ENCODE measurements around the gene HK1.

Gene HK1

GRCh38 chr10:69352569-69353264 is 74.4 kb downstream of the HK1 start:
- no peak for DNase-seq

DNA sequence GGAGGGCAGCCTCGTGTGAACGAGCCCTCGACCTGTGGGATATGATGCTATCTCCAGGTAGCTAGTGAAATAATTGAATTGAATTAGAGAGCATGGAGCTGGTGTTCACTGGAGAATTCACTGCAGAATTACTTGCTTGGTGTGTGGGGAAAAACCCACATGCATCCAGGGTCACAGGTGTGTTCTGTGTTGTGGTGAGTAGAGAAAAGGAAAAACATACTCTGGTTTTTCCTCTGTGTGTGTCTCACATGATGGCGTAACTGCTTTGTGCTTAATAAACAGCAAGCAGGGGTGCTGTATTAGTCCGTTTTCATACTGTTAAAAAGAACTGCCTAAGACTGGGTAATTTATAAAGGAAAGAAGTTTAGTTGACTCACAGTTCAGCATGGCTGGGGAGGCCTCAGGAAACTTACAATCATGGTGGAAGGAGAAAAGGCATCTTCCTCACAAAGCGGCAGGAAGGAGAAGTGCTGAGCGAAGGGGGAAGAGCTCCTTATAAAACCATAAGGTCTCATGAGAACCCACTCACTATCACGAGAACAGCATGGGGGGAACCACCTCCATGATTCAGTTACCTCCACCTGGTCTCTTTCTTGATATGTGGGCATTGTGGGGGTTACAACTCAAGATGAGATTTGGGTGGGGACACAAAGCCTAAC is 75.8 kb downstream of the HK1 start:
- DNase-seq = no peak

DNA sequence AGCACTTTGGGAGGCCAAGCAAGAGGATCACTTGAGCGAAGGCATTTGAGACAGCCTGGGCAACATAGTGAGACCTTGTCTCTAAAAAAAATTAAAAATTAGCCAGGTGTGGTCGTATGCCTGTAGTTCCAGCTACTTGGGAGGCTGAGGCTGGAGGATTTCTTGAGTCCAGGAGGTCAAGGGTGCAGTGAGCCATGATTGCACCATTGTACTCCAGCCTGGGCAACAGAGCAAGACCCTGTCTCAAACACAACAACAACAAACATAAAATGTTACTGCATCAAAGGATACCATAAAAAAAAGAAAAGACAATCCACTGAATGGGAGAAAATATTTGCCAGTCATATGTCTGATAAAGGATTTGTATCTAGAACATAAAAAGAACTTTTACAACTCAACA is 77.9 kb downstream of the HK1 start:
- no peak for DNase-seq

DNA sequence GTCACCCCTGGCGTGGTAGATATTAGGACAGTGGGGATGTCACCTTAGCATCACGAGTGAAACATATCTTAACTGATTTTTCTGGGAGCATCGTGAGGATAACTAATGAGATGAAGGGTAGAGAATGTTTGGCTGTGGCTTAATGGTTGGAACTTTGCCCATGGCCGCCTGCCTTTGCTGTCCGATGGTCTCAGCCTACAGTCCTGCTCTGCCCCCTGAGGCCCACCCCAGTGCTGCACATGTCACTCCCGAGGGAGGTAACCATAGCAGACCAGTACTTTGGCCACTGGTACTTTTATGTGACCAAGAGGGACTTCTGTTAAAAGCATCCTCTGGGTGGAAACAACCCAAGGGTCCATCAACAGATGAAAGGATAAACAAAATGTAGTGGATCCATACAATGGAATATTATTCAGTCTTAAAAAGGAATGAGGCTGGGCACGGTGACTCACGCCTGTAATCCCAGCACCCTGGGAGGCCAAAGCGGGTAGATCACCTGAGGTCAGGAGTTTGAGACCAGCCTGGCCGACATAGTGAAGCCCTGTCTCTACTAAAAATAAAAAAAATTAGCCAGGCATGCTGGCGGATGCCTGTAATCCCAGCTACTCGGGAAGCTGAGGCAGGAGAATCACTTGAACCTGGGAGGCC is 80.0 kb downstream of the HK1 start:
- no peak for DNase-seq

- no peak for DNase-seq
Measured at GRCh38 chr10:69359148-69359547, 80.9 kb downstream of the HK1 start.

DNA sequence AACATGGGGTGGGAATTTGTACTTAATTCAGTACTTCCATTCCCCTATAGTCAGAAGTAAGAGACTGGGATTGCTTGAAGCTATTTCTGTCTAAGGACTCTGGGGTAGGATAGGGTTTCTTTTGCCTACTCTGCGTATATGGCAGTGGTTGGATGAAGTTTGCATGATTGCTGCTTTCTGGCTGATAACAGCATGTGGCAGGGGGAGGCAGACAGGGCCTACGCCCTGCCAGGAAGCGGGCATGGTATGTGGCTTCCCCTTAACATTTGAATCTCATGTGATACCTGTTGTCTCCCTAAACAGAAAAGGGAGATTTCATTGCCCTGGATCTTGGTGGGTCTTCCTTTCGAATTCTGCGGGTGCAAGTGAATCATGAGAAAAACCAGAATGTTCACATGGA is 81.3 kb downstream of the HK1 start:
- DNase-seq = no peak

DNA sequence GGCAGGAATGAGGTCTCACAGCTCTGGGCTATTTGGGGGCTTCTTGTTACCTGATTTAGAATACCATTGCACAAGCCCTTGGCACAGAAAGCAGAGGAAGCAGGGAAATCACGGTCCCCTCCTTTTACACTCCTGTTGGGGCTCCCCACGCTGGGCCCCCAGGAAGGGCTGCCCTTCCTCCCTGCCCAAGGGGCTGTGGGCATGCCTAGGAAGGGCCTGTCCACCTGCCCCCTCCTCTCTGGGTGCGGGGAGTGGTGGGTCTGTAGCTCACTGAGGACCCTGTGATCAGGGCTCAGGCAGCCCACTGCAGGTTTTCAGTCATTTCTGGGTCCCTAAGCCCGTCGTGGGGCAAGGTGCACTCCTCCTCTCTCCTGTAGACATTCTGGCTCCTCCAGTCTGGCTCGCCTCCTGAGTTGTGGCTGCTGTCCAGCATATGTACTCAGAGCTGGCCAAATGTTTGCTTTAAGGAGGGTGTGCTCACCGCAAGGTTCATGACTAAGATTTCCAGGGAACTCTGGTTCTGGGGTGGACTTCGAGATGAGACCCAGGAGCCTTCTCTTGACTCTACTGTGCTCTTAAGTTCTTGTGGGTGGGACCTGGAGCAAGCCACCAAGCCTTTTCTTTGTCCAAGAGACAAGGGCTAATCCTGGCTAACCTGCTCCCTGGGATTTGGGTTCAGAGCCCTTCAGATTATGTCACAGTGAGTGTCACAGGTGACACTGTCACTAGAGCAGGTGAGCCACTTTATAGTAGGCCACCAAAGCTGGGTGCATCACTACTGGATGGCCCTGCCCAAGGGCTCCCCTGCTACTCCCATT is 82.4 kb downstream of the HK1 start:
- peak; percentile 24 for DNase-seq

- no peak for DNase-seq
Measured at GRCh38 chr10:69361303-69361614, 83.0 kb downstream of the HK1 start.

GRCh38 chr10:69362471-69362954 is 84.2 kb downstream of the HK1 start:
- DNase-seq = no peak

DNA sequence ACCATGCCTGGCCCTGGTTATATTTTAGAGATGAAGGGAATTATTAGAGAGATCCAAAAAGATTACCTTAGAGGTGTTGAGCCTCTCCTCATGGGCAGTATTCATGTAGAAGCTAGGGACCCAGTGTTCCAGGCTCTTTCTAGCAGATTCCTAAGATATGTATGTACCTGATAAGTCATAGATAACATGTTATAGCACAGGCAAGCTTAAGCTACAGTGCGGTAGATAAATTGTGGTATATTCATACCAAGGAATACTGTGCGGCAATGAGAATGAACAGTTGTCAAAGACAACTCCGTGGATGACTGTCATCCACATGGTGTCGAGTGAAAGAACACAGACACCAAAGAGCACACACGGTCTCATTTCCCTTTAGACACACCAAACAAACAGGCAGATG is 85.4 kb downstream of the HK1 start:
- no peak for DNase-seq

DNA sequence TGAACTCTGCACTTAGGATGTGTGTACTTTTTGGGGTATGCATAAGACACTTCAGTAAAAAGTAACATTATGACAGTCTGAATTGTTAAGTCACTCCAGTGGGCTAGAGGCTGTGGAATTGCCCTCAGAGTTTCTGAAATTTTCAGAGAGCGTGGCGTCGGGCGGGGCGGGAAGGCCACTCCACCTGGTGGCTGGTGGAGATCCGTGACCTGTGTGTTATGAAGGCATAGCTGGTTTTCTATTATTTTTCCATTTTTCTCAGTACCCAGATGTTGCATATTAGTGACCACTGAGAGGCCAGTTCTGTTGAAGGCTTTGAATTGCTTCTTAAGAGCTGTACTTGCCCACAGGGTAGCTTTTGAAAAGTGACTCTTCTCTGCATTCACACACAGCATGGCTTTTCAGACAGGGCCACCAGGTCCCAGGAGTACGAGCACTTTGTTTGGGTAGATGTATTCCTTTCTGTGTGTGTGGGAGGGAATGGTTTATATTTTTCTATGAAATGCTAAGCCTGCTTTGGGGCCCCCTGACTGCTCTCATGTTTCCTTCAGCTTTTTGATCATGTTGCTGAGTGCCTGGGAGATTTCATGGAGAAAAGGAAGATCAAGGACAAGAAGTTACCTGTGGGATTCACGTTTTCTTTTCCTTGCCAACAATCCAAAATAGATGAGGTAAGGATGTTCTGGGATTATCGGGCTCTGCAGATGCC is 86.1 kb downstream of the HK1 start:
- DNase-seq = no peak

DNA sequence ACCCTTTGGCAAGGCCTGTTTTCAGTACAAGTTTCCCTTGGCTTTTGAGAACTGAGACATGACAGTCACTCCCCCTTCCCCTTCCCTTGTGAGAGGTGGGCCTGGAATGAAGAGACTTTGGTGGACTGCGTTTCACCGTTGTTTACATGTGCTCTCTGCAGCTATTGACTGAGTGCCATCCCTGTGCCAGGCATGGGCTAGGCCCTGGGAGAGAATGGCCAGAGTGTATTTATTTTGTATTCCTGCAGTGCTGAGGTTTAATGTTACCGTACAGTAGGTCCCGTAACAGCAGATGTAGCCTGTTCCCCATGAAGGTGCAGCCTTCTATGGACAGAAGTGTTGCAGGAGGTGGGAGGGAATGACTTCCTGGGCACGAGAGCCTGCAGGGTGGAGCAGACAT is 88.4 kb downstream of the HK1 start:
- DNase-seq = no peak

DNA sequence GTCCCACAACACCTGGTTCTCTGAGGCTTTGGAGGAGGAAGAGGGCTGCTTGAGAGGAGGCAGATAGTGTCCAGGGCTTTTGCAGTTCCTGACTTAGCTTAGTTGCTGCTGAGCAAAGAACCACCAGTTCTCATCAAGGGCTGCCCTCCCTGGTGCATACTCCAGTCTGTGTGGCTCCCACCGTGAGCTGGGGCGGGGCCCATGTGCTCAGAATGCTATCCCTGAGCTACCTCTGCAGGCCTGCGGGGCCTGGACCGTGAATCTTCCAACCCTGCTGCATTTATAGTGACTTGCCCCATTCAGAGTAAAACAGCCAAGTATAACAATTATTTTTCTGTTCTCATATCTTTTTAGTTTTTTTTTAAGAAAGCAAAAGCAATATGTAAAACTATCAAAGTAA is 89.2 kb downstream of the HK1 start:
- no peak for DNase-seq

GRCh38 chr10:69372126-69372980 is 94.1 kb downstream of the HK1 start:
- no peak for DNase-seq

DNA sequence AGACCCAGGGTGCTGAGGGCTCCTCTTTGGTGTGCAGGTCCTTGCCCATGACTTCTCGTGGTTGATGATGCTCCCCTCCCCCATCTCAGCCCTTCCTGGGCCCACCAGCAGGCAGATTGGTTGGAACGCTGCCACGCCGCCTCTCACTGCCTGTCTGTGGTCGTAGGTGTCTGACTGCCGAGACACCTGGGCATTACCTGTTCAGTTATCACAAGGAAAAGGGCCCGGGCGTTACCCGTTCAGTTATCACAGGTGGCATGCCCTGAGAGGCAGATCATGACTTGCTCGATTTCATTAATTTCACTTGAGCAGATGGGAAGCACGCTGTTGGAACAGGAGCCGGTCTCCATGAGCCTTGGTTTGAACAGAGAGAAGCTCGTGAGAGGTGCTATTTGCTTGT is 95.9 kb downstream of the HK1 start:
- no peak for DNase-seq

GRCh38 chr10:69374931-69375306 is 96.6 kb downstream of the HK1 start:
- no peak for DNase-seq

GRCh38 chr10:69375307-69376151 is 97.2 kb downstream of the HK1 start:
- no peak for DNase-seq

- no peak for DNase-seq
Measured at GRCh38 chr10:69376662-69377061, 98.4 kb downstream of the HK1 start.

DNA sequence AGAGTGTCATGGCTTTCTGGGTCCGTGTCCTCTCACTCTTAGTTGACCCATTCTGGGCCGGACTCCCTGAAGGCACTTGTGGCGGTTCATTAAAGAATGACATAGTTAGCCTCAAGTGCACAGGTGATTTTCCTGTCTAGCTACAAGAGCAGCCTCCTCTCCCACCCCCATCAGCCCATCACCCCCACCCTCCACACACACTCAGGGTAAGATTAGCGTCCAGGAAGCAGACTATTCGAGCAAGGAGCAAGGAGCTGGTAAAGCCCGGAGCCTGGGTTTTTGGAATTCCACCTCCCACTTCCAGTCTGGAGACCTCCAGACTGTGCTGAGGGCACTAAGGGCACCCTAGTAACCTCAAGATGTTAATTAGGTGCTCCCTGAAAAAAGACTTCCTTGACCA is 98.9 kb downstream of the HK1 start:
- no peak for DNase-seq

GRCh38 chr10:69377933-69378332 is 99.6 kb downstream of the HK1 start:
- DNase-seq = no peak

DNA sequence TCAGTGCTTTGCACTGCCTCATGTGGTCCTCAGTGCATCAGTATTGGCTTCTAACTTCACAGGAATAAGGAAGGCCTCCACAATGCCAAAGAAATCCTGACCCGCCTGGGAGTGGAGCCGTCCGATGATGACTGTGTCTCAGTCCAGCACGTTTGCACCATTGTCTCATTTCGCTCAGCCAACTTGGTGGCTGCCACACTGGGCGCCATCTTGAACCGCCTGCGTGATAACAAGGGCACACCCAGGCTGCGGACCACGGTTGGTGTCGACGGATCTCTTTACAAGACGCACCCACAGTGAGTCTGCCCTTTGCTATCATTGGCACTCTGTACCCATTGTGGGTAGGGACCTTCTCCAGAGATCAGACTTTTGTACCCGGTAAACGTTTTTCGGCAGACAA is 101.5 kb downstream of the HK1 start:
- DNase-seq = no peak
